ENCODE results near the gene FNDC10. TPM values are rescaled to one million over a fixed set of nuclear protein-coding genes. Genes with fewer than 3 reads are reported as not detected.

Gene FNDC10
- total and polyA plus RNA-seq, 2 experiments from 2014 or later, result 3.1 to 9.8 TPM

GRCh38 chr1:1548591-1548990 lies 51.3 kb downstream of the FNDC10 start:
- no peaks in the 10 kb centered on the region for H3K4me1 ChIP-seq (ENCODE audit: insufficient read depth)
- peaks cover 46% of the 10 kb centered on the region for H3K79me2 ChIP-seq (ENCODE audit: insufficient read depth)
- H3K9me3 ChIP-seq (ENCODE audit: low read depth), result no peaks in the 10 kb centered on the region
- no peak overlapping the region for H3K4me3 ChIP-seq
- no peak overlapping the region for H3K27ac ChIP-seq
- in situ Hi-C loops (cut with MboI), result no loop called here
- DNase-seq, result no peak
- no peaks in the 10 kb centered on the region for H3F3A ChIP-seq (ENCODE audit: insufficient read depth)
- no peaks in the 10 kb centered on the region for H3K36me3 ChIP-seq (ENCODE audit: low read depth)
- no peak overlapping the region for H3K9ac ChIP-seq
- no peak for TF ChIP-seq EZH2phosphoT487 (IDR thresholded peaks at IDR 0.05; ENCODE audit: insufficient read depth, low read depth)
- no peak for TF ChIP-seq EZH2 (IDR thresholded peaks at IDR 0.05; ENCODE audit: insufficient read depth, poor library complexity, severe bottlenecking)
- H3K27me3 ChIP-seq (replicated peaks; ENCODE audit: insufficient read depth), result no peaks in the 10 kb centered on the region
- no peak overlapping the region for H2AFZ ChIP-seq
- H3K4me2 ChIP-seq (ENCODE audit: unreplicated experiment), result no peak overlapping the region
- no peaks in the 10 kb centered on the region for H4K20me1 ChIP-seq (ENCODE audit: insufficient read depth)
- H3K9me2 ChIP-seq (ENCODE audit: insufficient read depth), result no peaks in the 10 kb centered on the region
- 78 to 82% methylated on average over 11 to 14 of the region's 14 CpGs for WGBS, 2 experiments (ENCODE audit: low coverage in 1 of 2, low lambda C conversion rate in 2 of 2, missing lambda C conversion rate in 2 of 2)

Other genes with a start within 250 kb of the FNDC10 start
- gene MXRA8, start 241.6 kb downstream of the FNDC10 start, total RNA-seq (2014; rRNA removed; shearing (Covaris generic)), result 1,040 and 1,228 TPM in 2 replicates
- gene MXRA8, start 241.6 kb downstream of the FNDC10 start, polyA plus RNA-seq (2016; fragmentation: Nextera tagmentation; extraction: Ambion mirVana), result 584 and 609 TPM in 2 replicates
- 118 and 120 TPM in 2 replicates for gene AURKAIP1, start 224.9 kb downstream of the FNDC10 start, total RNA-seq (2014; rRNA removed; shearing (Covaris generic))
- gene AURKAIP1, start 224.9 kb downstream of the FNDC10 start, polyA plus RNA-seq (2016; fragmentation: Nextera tagmentation; extraction: Ambion mirVana), result 216 and 218 TPM in 2 replicates
- 150 and 185 TPM in 2 replicates for gene CCNL2, start 200.8 kb downstream of the FNDC10 start, total RNA-seq (2014; rRNA removed; shearing (Covaris generic))
- gene CCNL2, start 200.8 kb downstream of the FNDC10 start, polyA plus RNA-seq (2016; fragmentation: Nextera tagmentation; extraction: Ambion mirVana), result 151 and 199 TPM in 2 replicates
- 88.9 and 105 TPM in 2 replicates for gene MRPL20, start 192.8 kb downstream of the FNDC10 start, total RNA-seq (2014; rRNA removed; shearing (Covaris generic))
- 176 and 181 TPM in 2 replicates for gene MRPL20, start 192.8 kb downstream of the FNDC10 start, polyA plus RNA-seq (2016; fragmentation: Nextera tagmentation; extraction: Ambion mirVana)
- 0.51 and 0.97 TPM in 2 replicates for gene ANKRD65, start 178.9 kb downstream of the FNDC10 start, total RNA-seq (2014; rRNA removed; shearing (Covaris generic))
- 0.44 and 0.70 TPM in 2 replicates for gene ANKRD65, start 178.9 kb downstream of the FNDC10 start, polyA plus RNA-seq (2016; fragmentation: Nextera tagmentation; extraction: Ambion mirVana)
- 1.4 and 2.3 TPM in 2 replicates for gene VWA1, start 164.4 kb downstream of the FNDC10 start, total RNA-seq (2014; rRNA removed; shearing (Covaris generic))
- 0.60 and 1.3 TPM in 2 replicates for gene VWA1, start 164.4 kb downstream of the FNDC10 start, polyA plus RNA-seq (2016; fragmentation: Nextera tagmentation; extraction: Ambion mirVana)
- gene ATAD3C, start 150.4 kb downstream of the FNDC10 start, total RNA-seq (2014; rRNA removed; shearing (Covaris generic)), result not detected in 2 replicates
- 0.51 TPM in 1 of 2 replicates, not detected in the other for gene ATAD3C, start 150.4 kb downstream of the FNDC10 start, polyA plus RNA-seq (2016; fragmentation: Nextera tagmentation; extraction: Ambion mirVana)
- gene ATAD3B, start 128.4 kb downstream of the FNDC10 start, total RNA-seq (2014; rRNA removed; shearing (Covaris generic)), result 20.2 and 34.7 TPM in 2 replicates
- gene ATAD3B, start 128.4 kb downstream of the FNDC10 start, polyA plus RNA-seq (2016; fragmentation: Nextera tagmentation; extraction: Ambion mirVana), result 11.6 and 12.1 TPM in 2 replicates
- gene ATAD3A, start 88.0 kb downstream of the FNDC10 start, total RNA-seq (2014; rRNA removed; shearing (Covaris generic)), result 45.8 and 54.5 TPM in 2 replicates
- 42.8 and 44.9 TPM in 2 replicates for gene ATAD3A, start 88.0 kb downstream of the FNDC10 start, polyA plus RNA-seq (2016; fragmentation: Nextera tagmentation; extraction: Ambion mirVana)
- gene TMEM240, start 59.5 kb downstream of the FNDC10 start, total RNA-seq (2014; rRNA removed; shearing (Covaris generic)), result 1.1 and 3.3 TPM in 2 replicates
- gene TMEM240, start 59.5 kb downstream of the FNDC10 start, polyA plus RNA-seq (2016; fragmentation: Nextera tagmentation; extraction: Ambion mirVana), result 0.44 and 0.76 TPM in 2 replicates
- gene SSU72, start 25.3 kb downstream of the FNDC10 start, total RNA-seq (2014; rRNA removed; shearing (Covaris generic)), result 60.8 and 69.2 TPM in 2 replicates
- gene SSU72, start 25.3 kb downstream of the FNDC10 start, polyA plus RNA-seq (2016; fragmentation: Nextera tagmentation; extraction: Ambion mirVana), result 195 and 204 TPM in 2 replicates
- gene MIB2, start 15.4 kb upstream of the FNDC10 start, total RNA-seq (2014; rRNA removed; shearing (Covaris generic)), result 70.5 and 100 TPM in 2 replicates
- 29.2 and 30.3 TPM in 2 replicates for gene MIB2, start 15.4 kb upstream of the FNDC10 start, polyA plus RNA-seq (2016; fragmentation: Nextera tagmentation; extraction: Ambion mirVana)
- gene MMP23B, start 32.0 kb upstream of the FNDC10 start, total RNA-seq (2014; rRNA removed; shearing (Covaris generic)), result not detected in 2 replicates
- gene MMP23B, start 32.0 kb upstream of the FNDC10 start, polyA plus RNA-seq (2016; fragmentation: Nextera tagmentation; extraction: Ambion mirVana), result 1.1 TPM in 1 of 2 replicates, not detected in the other
- gene CDK11B, start 58.9 kb upstream of the FNDC10 start, total RNA-seq (2014; rRNA removed; shearing (Covaris generic)), result 8.2 and 11.7 TPM in 2 replicates
- gene CDK11B, start 58.9 kb upstream of the FNDC10 start, polyA plus RNA-seq (2016; fragmentation: Nextera tagmentation; extraction: Ambion mirVana), result 18.2 and 19.1 TPM in 2 replicates
- gene SLC35E2B, start 92.7 kb upstream of the FNDC10 start, total RNA-seq (2014; rRNA removed; shearing (Covaris generic)), result 32.5 and 38.3 TPM in 2 replicates
- gene SLC35E2B, start 92.7 kb upstream of the FNDC10 start, polyA plus RNA-seq (2016; fragmentation: Nextera tagmentation; extraction: Ambion mirVana), result 22.2 and 23.4 TPM in 2 replicates
- 5.1 and 14.4 TPM in 2 replicates for gene CDK11A, start 124.2 kb upstream of the FNDC10 start, total RNA-seq (2014; rRNA removed; shearing (Covaris generic))
- 18.9 and 20.0 TPM in 2 replicates for gene CDK11A, start 124.2 kb upstream of the FNDC10 start, polyA plus RNA-seq (2016; fragmentation: Nextera tagmentation; extraction: Ambion mirVana)
- gene NADK, start 178.3 kb upstream of the FNDC10 start, total RNA-seq (2014; rRNA removed; shearing (Covaris generic)), result 43.0 and 45.4 TPM in 2 replicates
- gene NADK, start 178.3 kb upstream of the FNDC10 start, polyA plus RNA-seq (2016; fragmentation: Nextera tagmentation; extraction: Ambion mirVana), result 43.1 and 43.9 TPM in 2 replicates

Measured in GM23248 (cell line).